Skeletal muscle satellite cell (primary cell): ENCODE measurements around the gene EFEMP2.
A peak's percentile ranks its signal among the peaks of the same experiment; 100 is the strongest.
"Not testable (repeated sequence)": the region's sequence is repeated elsewhere in the genome, so short reads cannot be mapped to it uniquely, and the experiment has no call there.

Experiments
- H3K27me3 ChIP-seq: 2 replicates; pipeline ENCODE4 v1.7.0; 2013; ENCODE audit warnings: low read length; ENCODE audit not compliant: control insufficient read depth, insufficient read depth
- H3K36me3 ChIP-seq: 2 replicates; pipeline ENCODE4 v1.7.0; 2013; ENCODE audit warnings: mild to moderate bottlenecking, control low read depth, low read length; ENCODE audit not compliant: insufficient read depth
- H3K4me1 ChIP-seq: 2 replicates; pipeline ENCODE4 v1.7.0; 2013; ENCODE audit warnings: low read length; ENCODE audit not compliant: control insufficient read depth, insufficient read depth
- H3K4me2 ChIP-seq: 2 replicates; pipeline ENCODE4 v1.7.0; 2013; ENCODE audit warnings: mild to moderate bottlenecking, low read length
- H3K4me3 ChIP-seq: 2 replicates; pipeline ENCODE4 v1.7.0; 2013; ENCODE audit warnings: low read length
- H3K9ac ChIP-seq: 2 replicates; pipeline ENCODE4 v1.7.0; 2013; ENCODE audit warnings: mild to moderate bottlenecking, low read depth, low read length, moderate library complexity
- H3K9me3 ChIP-seq: replicated peaks from 2 replicates; pipeline ENCODE4 v1.7.0; 2013; ENCODE audit warnings: mild to moderate bottlenecking, control low read depth, low read length

The EFEMP2 gene

GRCh38 chr11:65899356-65900124 is 26.9 kb upstream of the EFEMP2 start:
- Histone ChIP-seq H3K4me3 (peak overlapping the region; percentile 86), H3K9ac (peak overlapping the region; percentile 96), H3K4me1 (peaks cover 63% of the 10 kb centered on the region), H3K4me2 (peak overlapping the region; percentile 82), H3K9me3 (no peaks in the 10 kb centered on the region), H3K27me3 (no peaks in the 10 kb centered on the region), H3K36me3 (peaks cover 41% of the 10 kb centered on the region)

- Histone ChIP-seq H3K27me3 (no peaks in the 10 kb centered on the region), H3K4me3 (peak overlapping the region; percentile 86), H3K9ac (peak overlapping the region; percentile 96), H3K4me2 (peak overlapping the region; percentile 82), H3K9me3 (no peaks in the 10 kb centered on the region), H3K4me1 (peaks cover 67% of the 10 kb centered on the region), H3K36me3 (peaks cover 47% of the 10 kb centered on the region)
These were observed 26.2 kb upstream of the EFEMP2 start for GRCh38 chr11:65898656-65899355.

- H3K9ac ChIP-seq: peak overlapping the region; percentile 96
- H3K9me3 ChIP-seq: no peaks in the 10 kb centered on the region
- no peaks in the 10 kb centered on the region for H3K27me3 ChIP-seq
- peaks cover 63% of the 10 kb centered on the region for H3K36me3 ChIP-seq
- peak overlapping the region; percentile 82 for H3K4me2 ChIP-seq
- H3K4me3 ChIP-seq: peak overlapping the region; percentile 86
- peaks cover 65% of the 10 kb centered on the region for H3K4me1 ChIP-seq
These were observed 24.4 kb upstream of the EFEMP2 start for GRCh38 chr11:65897020-65897471.

- Histone ChIP-seq H3K4me3 (peak overlapping the region; percentile 86), H3K4me1 (peaks cover 65% of the 10 kb centered on the region), H3K9me3 (no peaks in the 10 kb centered on the region), H3K9ac (peak overlapping the region; percentile 96), H3K4me2 (peak overlapping the region; percentile 82), H3K27me3 (no peaks in the 10 kb centered on the region), H3K36me3 (peaks cover 70% of the 10 kb centered on the region)
These were observed 23.7 kb upstream of the EFEMP2 start for GRCh38 chr11:65896034-65896999.

- Histone ChIP-seq H3K9ac (peak overlapping the region; percentile 96), H3K36me3 (peaks cover 74% of the 10 kb centered on the region), H3K4me1 (peaks cover 60% of the 10 kb centered on the region), H3K9me3 (no peaks in the 10 kb centered on the region), H3K27me3 (no peaks in the 10 kb centered on the region), H3K4me3 (peak overlapping the region; percentile 86), H3K4me2 (peak overlapping the region; percentile 82)
These were observed 22.9 kb upstream of the EFEMP2 start for GRCh38 chr11:65895482-65895981.

- Histone ChIP-seq H3K4me1 (peaks cover 71% of the 10 kb centered on the region), H3K4me2 (peak overlapping the region; percentile 89), H3K4me3 (peak overlapping the region; percentile 55), H3K9me3 (no peaks in the 10 kb centered on the region), H3K27me3 (no peaks in the 10 kb centered on the region), H3K36me3 (peaks cover 68% of the 10 kb centered on the region), H3K9ac (peak overlapping the region; percentile 39)
These were observed 21.5 kb upstream of the EFEMP2 start for GRCh38 chr11:65894034-65894591.

GRCh38 chr11:65892661-65893317 is 20.2 kb upstream of the EFEMP2 start:
- Histone ChIP-seq H3K4me3 (peak overlapping the region; percentile 74), H3K27me3 (no peaks in the 10 kb centered on the region), H3K4me2 (peak overlapping the region; percentile 89), H3K9me3 (no peaks in the 10 kb centered on the region), H3K36me3 (peaks cover 57% of the 10 kb centered on the region), H3K4me1 (peaks cover 77% of the 10 kb centered on the region), H3K9ac (peak overlapping the region; percentile 86)

- Histone ChIP-seq H3K36me3 (peaks cover 52% of the 10 kb centered on the region), H3K9ac (peak overlapping the region; percentile 86), H3K4me2 (peak overlapping the region; percentile 89), H3K4me3 (peak overlapping the region; percentile 74), H3K4me1 (peaks cover 77% of the 10 kb centered on the region)
- not testable (repeated sequence) for H3K27me3 ChIP-seq, H3K9me3 ChIP-seq
These were observed 19.5 kb upstream of the EFEMP2 start for GRCh38 chr11:65892137-65892540.

- H3K9me3 ChIP-seq: no peaks in the 10 kb centered on the region
- peak overlapping the region; percentile 74 for H3K4me3 ChIP-seq
- H3K9ac ChIP-seq: peak overlapping the region; percentile 86
- no peaks in the 10 kb centered on the region for H3K27me3 ChIP-seq
- peak overlapping the region; percentile 89 for H3K4me2 ChIP-seq
- peaks cover 46% of the 10 kb centered on the region for H3K36me3 ChIP-seq
- H3K4me1 ChIP-seq: peaks cover 76% of the 10 kb centered on the region
These were observed 18.9 kb upstream of the EFEMP2 start for GRCh38 chr11:65891219-65892136.
